Tibial artery (tissue), 4 donors: ENCODE data around the gene QPCTL.

Source experiments
- DNase-seq, 2 donors: peaks; one replicate each; pipeline ENCODE4 v3.0.0-alpha.2; 2019
- H3K27ac ChIP-seq, 2 donors: fragments of 200-600 bp; sonication (generic) in 1 of 2; 1 replicate in 1 of 2; 2 replicates in 1 of 2; pipeline ENCODE4 v1.5.1; 2018 to 2019; ENCODE audit warnings: mild to moderate bottlenecking in 1 of 2
- H3K27me3 ChIP-seq, 2 donors: fragments of 200-600 bp; sonication (generic) in 1 of 2; one replicate each; pipeline versions ENCODE4 v1.5.1 to v1.6.0; 2016 to 2019
- H3K36me3 ChIP-seq, 3 donors: fragments of 200-600 bp; sonication (generic) in 2 of 3; one replicate each; pipeline ENCODE4 v1.5.1; 2016 to 2019; ENCODE audit warnings: mild to moderate bottlenecking in 2 of 3
- H3K4me1 ChIP-seq, 4 donors: fragments of 200-600 bp; sonication (generic) in 2 of 4; 1 replicate in 3 of 4; 2 replicates in 1 of 4; pipeline ENCODE4 v1.5.1; 2016 to 2019
- H3K4me3 ChIP-seq, 2 donors: fragments of 200-600 bp; sonication (generic) in 1 of 2; 1 replicate in 1 of 2; 2 replicates in 1 of 2; pipeline ENCODE4 v1.5.1; 2018 to 2019; ENCODE audit warnings: mild to moderate bottlenecking in 2 of 2
- H3K9me3 ChIP-seq, 3 donors: fragments of 200-600 bp; sonication (generic) in 1 of 3; one replicate each; pipeline ENCODE4 v1.5.1; 2016 to 2019
- intact Hi-C: fragments of 100-400 bp; cut with DNase I; formaldehyde crosslinking; loops from one replicate; pipeline ENCODE4 v1.15.0; 2023; ENCODE audit warnings: low total_unique reads
- TF ChIP-seq, protein P1 (sequence below), 2 experiments: fragments of 200-600 bp in 1 of 2; fragments of 450-650 bp in 1 of 2; IDR thresholded peaks; one replicate each; pipeline ENCODE4 v1.5.1; 2017 to 2019; ENCODE audit warnings: antibody characterized with exemption in 2 of 2, mild to moderate bottlenecking in 1 of 2, moderate library complexity in 1 of 2

The QPCTL gene

DNA sequence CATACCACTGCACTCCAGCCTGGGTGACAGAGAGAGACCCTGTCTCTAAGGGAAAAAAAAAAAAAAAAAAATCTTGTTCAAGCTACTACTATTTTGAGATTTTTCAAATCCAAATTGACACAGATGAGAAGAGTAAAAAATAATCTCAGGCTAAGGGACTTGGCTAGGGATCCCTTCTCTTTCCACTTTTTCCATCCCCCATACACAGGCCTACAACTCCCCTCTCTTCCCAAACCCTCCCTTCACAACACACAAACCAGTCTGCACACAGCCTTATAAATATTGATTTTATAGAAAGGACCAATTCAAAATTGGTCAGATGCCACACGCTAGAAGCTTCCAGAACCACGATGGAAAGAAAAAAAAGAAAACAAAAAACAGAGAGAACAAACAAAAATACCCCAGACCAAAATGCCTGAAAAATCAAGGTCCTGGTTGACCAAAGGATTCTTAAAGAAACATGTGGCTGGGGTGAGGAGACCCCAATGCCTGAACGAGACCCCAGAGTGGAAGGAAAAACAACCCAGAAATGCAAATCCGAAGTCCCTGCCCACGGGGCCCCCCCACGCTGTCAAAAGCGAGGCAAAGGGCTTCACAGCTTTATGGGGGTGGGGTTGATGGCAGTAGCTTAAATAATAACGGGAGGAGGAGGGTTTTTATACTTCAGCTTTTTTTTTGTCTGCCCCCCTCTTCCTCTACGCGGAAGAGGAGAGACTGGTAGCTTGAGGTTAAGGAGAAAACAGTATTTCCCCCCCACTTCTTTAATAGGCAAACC, 18.1 kb downstream of the QPCTL start:
- no peak overlapping the region for H3K27ac ChIP-seq
- H3K36me3 ChIP-seq: peaks cover 10 to 26% (median 23%) of the 10 kb centered on the region in 3 donors
- intact Hi-C loops: loop anchor here (10.0 kb wide), 1 partner anchor 54 kb away; the partner anchor contains the start of gene SIX5

DNA sequence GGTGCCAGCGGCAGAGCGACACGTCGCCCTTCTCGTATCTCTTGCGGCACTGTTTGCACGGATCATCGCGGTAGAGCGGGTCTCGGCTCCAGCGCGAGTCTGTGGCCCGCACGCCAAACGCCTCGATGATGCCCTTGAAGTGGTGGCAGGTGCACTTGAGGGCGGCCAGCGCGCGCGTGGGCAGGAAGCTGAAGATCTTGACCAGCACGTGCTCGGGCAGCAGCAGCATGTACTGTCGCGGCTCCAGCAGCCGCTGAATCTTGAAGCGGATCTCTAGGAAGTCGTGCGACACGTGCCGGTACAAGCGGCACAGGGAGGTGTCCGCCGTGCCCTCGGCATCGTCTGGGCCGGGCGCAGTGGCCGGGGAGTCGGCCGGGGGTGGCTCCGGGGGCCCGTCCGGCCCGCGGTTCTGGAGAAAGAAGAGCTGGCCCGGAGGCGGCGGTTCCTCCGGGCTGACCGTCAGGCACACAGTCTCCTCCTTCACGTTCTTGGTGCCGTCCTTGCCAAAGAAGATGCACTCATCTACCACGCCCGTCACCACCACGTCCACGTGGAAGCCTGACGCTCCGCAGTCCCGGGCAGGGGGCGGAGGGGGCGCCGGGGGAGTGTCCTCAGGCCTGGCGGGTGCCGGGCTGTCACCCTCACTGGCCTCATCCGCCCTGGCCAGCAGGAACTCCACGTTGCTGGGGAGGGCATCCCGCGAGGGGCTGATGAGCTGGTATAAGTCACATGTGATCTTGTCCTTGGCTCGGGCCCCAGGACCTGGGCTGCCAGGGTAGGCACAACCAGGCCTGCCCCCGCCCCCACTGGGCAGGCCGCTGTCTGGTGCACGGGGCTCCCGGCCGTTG, 19.6 kb downstream of the QPCTL start:
- H3K27ac ChIP-seq: no peak overlapping the region
- H3K36me3 ChIP-seq: peaks cover 10 to 26% (median 23%) of the 10 kb centered on the region in 3 donors
- H3K4me1 ChIP-seq: peaks cover 0 to 12% (median 5%) of the 10 kb centered on the region in 4 donors
- intact Hi-C loops: loop anchor here (10.0 kb wide), 1 partner anchor 53 kb away; the partner anchor contains the start of gene SIX5
- TF ChIP-seq, protein P1, sequence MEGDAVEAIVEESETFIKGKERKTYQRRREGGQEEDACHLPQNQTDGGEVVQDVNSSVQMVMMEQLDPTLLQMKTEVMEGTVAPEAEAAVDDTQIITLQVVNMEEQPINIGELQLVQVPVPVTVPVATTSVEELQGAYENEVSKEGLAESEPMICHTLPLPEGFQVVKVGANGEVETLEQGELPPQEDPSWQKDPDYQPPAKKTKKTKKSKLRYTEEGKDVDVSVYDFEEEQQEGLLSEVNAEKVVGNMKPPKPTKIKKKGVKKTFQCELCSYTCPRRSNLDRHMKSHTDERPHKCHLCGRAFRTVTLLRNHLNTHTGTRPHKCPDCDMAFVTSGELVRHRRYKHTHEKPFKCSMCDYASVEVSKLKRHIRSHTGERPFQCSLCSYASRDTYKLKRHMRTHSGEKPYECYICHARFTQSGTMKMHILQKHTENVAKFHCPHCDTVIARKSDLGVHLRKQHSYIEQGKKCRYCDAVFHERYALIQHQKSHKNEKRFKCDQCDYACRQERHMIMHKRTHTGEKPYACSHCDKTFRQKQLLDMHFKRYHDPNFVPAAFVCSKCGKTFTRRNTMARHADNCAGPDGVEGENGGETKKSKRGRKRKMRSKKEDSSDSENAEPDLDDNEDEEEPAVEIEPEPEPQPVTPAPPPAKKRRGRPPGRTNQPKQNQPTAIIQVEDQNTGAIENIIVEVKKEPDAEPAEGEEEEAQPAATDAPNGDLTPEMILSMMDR (IDR thresholded peaks at IDR 0.05): no peak
- no peak overlapping the region for H3K4me3 ChIP-seq
- H3K27me3 ChIP-seq: no peaks in the 10 kb centered on the region
- no peaks in the 10 kb centered on the region for H3K9me3 ChIP-seq
- no peak for DNase-seq

More for the DNA sequence above, 18.1 kb downstream of the QPCTL start:
- TF ChIP-seq, protein P1 (IDR thresholded peaks at IDR 0.05): no peak
- peaks cover 0 to 9% (median 2%) of the 10 kb centered on the region in 4 donors for H3K4me1 ChIP-seq
- H3K4me3 ChIP-seq: no peak overlapping the region
- no peaks in the 10 kb centered on the region for H3K9me3 ChIP-seq
- H3K27me3 ChIP-seq: no peaks in the 10 kb centered on the region
- DNase-seq: no peak

DNA sequence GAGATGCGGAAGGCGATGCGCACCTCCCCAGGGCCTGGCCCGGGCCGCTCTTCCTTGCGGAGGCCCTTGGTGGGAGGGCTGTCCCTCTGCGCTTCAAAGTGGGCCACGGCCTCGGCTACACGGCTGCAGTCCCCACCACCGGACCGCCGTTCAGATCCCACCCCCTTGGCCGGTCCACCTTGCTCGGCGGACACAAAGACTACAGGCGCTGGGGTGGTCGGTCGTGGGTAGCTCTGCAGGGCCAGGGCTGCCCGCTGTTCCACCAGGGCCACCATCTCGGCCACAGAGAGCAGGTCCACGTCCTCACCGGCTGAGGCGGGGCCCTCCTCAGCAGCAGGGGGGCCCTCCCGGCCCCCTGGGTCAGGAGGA, 20.2 kb downstream of the QPCTL start:
- no peaks in the 10 kb centered on the region for H3K27me3 ChIP-seq
- DNase-seq: no peak
- H3K36me3 ChIP-seq: peaks cover 10 to 26% (median 23%) of the 10 kb centered on the region in 3 donors
- no peaks in the 10 kb centered on the region for H3K9me3 ChIP-seq
- peaks cover 0 to 12% (median 5%) of the 10 kb centered on the region in 4 donors for H3K4me1 ChIP-seq
- intact Hi-C loops: loop anchor here (10.0 kb wide), 1 partner anchor 52 kb away; the partner anchor contains the start of gene SIX5
- no peak overlapping the region for H3K27ac ChIP-seq
- no peak overlapping the region for H3K4me3 ChIP-seq
- TF ChIP-seq, protein P1 (IDR thresholded peaks at IDR 0.05): no peak

DNA sequence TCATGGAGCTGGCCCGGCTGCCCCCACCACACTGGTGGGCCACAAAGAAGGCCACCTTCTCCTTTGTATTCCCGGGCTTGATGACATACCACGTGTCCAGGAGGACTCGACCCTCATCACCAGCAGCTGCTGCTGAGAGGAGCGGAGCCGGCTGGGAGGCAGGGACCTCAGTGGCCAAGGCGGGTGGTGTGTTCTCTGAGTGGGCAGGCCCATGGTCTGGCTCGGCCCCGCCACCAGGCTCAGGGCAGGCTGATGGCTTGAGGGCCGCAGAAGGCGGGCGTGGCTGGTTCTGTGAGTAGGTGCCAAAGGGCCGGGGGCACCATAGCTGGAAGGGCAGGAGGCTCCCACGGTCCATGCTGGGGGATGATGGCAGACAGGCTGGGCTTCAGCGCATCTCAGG, 20.7 kb downstream of the QPCTL start:
- Histone ChIP-seq H3K9me3 (no peaks in the 10 kb centered on the region), H3K4me3 (no peak overlapping the region), H3K4me1 (peaks cover 0 to 16% (median 8%) of the 10 kb centered on the region in 4 donors), H3K27ac (no peak overlapping the region), H3K36me3 (peaks cover 10 to 26% (median 23%) of the 10 kb centered on the region in 3 donors), H3K27me3 (no peaks in the 10 kb centered on the region)
- intact Hi-C loops: loop anchor here (10.0 kb wide), 1 partner anchor 52 kb away; the partner anchor contains the start of gene SIX5
- no peak for DNase-seq
- TF ChIP-seq, protein P1 (IDR thresholded peaks at IDR 0.05): no peak

DNA sequence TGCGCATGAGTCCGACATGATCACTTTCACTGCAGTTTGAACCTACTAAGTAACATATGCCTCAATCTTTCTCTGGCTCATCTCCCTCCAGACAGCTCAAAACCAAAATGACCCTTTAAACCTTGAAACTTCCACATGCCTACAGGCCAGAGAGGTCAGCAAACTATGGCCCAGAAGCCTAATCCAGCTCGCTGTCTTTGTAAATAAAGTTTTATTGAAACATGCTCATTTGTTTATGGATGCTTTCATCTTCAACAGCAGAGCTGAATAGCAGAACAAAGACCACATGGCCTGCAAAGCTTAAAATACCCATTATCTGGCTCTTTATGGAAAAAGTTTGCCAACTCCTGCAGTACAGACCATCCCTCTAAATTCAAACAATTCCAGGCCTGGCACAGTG, 22.7 kb downstream of the QPCTL start:
- intact Hi-C loops: loop anchor here (10.0 kb wide), 1 partner anchor 50 kb away; the partner anchor contains the start of gene SIX5
- peaks cover 10 to 30% (median 23%) of the 10 kb centered on the region in 3 donors for H3K36me3 ChIP-seq
- no peak overlapping the region for H3K4me3 ChIP-seq
- no peaks in the 10 kb centered on the region for H3K27me3 ChIP-seq
- peaks cover 0 to 20% (median 10%) of the 10 kb centered on the region in 4 donors for H3K4me1 ChIP-seq
- DNase-seq: no peak
- H3K9me3 ChIP-seq: no peaks in the 10 kb centered on the region
- H3K27ac ChIP-seq: no peak overlapping the region
- TF ChIP-seq, protein P1 (IDR thresholded peaks at IDR 0.05): no peak
